ENCODE measurements around the gene HDLBP.

HDLBP gene

DNA sequence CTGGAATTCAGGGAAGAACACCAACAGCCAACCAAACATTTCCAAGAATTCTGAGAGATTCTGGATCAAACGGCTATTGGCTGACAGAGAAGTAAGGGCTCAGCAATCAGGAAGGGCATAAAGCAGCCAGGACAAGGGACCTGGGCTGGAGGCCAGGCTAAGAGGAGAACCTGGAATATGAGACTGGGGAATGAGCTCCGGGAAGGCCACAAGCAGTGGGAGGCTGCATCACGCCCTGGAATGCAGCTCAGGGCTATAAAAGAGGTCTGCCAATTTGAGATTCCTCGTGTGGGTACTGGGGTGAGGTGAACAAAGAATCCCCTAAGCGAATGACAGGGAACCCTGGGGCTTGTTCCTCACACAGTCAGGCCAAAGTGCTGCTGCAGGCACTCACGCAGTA lies 66.6 kb downstream of the HDLBP start:
- DNase-seq: no peak

DNA sequence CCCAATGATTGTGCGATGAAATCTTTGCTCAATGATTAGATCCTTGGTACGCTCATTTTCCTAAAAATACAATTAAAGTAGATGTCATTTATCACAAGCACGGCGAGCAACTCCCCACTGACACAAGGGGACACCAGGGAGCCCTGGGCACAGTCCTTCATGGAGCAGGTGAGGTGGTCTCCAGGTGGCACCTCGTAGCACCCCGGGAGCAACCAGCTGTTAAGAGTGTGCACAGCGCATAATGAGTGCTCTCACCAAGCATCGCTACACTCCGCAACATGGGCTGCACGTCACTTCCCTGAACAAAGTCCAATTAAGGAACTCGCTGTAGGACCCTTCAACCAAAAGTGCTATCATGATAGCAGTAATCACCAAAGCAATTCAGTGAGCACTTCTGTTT lies 67.2 kb downstream of the HDLBP start:
- DNase-seq: no peak

DNA sequence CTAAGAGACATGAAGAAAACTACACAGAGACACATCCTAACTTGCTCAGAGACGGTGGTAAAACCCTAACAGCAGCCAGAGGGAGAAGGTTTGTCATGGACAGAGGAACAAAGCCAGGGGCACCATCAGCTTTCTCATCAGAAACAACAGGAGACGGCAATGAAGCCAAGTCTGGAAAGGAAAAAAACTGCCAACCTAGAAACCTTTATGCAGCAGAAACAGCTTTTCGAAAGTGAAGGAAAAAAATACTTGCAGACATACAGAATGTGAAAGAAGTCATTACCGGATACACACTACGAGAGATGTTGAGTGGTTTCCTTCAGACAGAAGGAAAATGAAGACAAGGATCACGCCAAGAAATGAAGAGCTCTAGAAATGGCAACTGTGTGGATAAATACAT lies 71.1 kb downstream of the HDLBP start:
- DNase-seq: no peak

DNA sequence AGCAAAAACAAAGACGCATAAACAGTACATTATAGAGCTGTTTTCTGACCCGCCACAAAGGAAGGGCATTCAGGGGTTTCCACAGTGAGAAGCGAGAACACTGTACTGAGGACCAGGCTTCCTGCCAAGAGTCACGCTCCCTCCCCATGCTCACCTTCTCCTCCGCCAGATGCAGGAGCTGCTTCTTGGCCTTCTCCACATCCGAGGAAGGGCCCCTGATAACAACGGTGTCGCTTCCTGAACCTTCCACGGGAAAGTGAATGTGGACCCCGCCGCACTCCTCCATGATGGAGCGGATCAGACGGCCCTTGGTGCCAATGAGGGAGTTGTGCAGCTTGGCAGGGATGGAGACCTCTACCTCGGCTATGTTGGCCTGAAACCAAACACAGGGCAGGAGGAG lies 73.2 kb downstream of the HDLBP start:
- no peak for DNase-seq

DNA sequence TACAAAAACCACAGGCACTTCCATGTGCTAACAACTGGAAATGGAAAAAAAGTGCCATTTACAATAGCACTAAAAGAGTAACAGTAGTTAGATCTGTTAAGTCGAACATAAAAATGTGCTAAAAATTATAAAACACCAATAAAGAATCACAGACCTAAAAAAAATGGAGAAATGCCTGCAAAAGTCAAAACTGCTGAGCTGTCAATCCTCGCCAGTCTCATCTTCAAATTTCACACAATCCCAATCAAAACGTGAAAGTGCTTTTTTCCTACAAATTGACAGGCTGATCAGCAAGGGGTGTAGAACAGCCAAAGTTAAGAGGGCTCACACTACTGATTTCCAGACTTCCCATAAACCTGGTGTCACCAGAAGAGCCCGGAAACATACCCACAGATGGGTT lies 73.8 kb downstream of the HDLBP start:
- no peak for DNase-seq

DNA sequence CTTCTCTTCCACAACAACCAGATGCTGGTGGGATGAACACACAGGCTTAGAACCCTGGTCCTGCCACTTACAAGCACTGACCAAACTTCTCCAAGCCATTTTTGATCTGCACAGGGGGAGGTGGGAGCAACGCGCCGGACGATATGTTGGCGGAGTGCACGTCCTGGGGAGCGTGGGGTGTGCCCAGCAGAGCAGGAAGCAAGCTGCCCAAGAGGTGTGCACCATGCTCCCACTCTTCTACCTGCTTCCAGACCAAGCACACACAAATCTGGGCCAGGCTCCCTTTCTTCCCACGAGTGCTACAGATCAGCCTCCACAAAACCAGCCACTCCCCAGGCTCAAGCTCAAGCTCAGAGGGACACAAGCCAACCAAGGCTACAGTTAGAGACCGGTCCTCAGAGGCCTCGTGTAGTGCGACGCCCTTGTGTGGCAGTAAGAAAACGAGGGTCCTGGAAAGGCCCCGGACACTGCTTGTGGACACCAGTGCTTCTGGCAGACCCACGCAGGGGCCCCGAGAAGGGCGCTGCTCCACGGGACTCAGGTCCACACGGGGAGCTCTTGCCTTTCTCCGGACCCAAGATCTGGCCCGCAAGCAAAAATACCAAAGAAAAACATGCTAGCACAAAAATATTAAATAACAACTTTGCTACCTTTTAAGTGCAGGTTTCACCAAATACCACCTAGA lies 75.0 kb downstream of the HDLBP start:
- DNase-seq: no peak

DNA sequence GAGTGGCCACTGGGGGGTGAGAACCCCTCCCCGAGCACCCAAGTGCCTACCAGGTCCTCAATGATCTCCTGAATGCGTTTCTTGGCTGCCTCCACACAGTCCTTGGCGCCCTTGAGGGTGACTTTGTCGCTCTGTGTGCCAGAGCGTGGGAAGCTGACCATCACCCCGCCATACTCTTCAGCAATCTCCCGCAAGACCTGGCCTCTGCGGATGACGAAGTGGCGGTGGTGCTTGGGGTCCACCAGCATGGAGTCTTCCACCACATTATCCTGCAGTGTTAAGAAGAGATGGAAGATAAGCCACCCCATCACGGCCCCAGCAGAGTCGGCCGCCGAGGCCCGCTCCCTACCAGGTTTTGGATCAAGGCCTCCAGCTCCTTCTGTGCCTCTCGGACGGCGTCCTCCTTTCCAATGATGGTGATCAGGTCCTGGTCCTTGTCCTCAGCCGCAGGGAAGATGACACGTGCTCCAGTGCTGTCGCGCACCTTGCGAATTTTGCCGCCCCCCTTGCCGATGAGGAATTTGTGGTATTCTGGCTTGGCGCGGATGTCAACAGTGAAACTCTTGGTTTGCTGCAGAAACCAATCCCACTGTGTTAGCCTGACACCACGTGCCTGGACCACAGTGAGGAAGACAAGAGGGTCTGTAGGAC lies 75.8 kb downstream of the HDLBP start:
- DNase-seq: no peak

DNA sequence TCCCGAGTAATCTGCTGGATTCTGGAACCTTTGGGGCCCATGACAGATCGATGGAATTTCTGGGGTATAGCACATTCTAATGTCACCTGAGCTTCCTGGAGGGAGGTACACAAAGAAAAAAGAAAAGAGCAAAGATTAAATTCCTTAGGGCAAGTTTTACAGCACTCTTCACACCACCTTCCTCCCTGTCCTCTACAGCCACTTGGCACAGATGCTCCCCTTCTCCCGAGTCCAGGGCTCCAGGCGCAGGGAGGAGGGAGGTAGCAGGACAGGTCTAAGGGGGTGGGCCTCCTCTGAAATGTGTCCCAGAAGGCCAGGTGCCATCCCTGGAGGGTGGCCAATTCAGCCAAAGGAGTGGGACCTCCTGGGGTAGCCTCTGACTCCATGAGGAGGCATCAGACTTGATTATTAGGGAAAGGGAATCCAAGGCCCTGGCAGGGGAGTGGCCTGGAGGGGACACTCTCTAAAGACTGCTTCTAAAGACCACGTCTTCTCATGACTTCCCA lies 76.7 kb downstream of the HDLBP start:
- DNase-seq: no peak

DNA sequence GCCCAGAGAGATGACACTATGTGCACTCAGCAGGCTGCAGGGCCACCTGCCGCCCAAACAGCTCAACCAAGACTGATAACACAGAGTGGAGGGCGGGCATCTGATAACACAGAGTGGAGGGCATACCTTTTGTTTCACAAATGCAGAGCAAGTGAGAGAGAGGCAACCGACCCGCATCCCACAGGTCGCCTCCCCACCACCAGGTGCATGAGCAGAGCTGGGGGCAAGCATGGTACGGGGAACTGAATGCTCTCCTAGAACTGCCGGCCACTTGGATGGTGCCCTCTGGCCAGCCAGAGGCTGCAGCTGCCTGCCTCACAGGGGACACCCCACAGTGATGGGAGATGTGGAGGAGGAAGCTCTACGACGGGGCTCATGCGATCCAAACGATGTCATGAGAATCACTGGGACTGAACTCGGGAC lies 77.5 kb downstream of the HDLBP start:
- DNase-seq: no peak

DNA sequence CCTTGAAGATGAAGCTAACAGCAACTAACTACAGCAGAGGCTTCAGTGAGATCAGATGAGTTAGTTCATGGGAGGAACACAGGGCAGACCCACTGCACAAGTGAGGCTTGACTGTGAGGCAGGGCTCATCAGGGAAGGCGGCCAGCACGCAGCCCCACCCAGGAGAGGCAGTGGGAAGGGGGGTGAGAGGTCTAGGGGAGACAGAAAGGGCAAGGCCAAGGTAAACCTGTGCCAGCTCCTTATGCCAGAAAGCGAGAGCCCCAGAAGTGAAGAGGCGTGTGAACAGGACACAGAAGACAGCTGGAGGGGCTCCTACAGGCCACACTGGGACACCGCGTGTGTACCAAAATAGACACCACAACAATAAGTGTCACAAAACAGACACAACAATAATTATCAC lies 78.4 kb downstream of the HDLBP start:
- DNase-seq: no peak

DNA sequence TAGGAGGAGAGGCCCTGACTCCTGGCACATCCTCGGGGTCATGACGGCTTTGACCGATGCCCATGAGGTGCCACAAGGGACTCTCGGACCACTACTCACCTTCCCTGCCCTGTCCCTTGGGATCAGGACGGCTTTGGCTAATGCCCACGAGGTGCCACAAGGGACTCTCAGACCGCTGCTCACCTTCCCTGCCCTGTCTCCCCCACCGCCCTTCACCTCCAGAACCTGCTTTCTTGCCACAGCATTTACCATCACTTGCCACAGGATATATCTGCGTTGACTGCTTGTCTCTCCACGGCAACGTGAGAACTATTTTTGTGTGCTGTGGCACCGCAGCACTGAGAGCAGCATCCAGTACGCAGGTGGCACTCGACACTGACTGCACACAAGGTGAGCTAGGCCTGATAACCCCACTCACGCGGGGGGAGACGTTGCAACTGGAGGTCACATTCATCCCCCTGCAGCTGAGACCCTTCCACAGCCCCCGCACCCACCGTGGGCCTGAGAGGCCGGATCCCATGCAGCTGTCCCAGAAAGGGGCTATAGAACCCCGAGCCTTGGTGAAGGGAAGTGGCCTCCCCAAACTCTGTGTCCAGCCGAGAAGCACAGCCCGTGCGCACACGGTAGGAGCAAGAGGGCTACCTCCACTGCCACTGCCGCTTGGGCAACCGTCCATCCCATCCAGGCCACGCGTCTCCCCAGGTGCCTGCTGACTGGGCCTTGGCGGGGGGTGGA lies 79.4 kb downstream of the HDLBP start:
- no peak for DNase-seq

DNA sequence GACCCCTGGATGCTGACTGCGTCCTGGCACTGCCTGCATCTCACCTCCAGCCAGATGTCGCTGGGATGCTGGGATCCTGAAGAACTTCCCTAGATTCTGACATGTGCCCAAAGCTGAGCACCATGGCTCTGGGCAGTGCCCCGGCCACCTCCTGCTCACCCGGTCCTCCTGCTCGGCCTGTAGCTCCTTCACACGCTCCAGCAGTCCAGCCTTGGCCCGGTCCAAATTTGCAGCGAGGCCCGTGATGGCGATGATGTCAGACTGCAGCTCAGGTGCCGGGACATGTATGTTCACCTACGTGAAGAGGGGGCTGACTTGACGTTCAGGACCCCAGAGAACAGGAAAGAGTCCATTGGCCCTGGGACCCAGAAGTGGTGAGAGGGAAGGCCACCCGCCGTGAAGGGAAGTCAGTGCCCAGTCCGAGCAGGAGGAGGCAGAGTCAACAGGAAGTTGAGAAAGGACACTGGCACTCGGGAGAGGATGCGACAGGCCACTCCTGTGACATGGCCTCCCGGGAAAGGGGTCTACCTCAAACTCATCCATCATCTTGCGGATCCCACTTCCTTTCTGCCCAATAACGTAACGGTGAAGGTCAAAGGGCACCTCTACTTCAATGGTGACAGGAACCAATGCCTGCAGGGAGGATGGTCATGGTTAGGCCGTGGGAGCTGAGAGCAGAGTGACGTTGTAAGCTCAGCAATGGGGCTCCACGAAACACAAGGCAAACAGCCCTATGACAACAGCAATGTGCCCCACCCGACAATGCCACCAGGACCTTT lies 80.3 kb downstream of the HDLBP start:
- DNase-seq: no peak

DNA sequence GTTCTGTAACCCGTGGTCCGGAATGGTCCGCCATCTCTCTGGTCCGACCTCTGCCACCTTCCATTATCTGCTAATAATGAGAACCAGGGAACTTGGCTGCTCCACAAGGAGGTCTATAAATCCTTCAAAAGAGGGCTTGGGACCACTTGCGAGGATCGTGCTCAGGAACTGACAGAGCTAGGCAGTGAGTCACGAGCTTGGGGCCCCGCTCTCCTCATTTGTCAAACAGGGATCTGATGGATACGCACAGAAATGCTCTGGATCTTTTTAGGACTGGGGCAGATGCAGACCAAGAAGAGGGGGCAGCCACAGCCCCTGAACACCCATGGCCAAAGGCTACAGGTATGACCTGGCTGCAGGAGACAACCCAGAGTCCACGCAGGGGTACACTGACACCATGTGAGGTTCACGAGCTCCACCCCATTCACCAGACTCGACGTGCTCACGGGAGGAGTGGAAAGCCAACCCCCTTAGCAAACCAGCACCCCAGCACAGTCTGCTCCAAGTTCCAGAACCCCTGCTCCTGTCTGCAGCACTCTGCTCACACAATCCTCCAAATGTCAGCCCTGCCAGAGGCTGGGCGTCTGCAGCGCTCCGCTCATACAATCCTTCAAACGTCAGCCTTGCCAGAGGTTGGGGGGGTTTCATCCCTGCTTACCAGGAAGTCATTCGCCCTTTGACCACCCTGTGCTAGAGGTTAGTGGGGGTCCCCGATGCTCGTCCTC lies 81.2 kb downstream of the HDLBP start:
- DNase-seq: no peak

DNA sequence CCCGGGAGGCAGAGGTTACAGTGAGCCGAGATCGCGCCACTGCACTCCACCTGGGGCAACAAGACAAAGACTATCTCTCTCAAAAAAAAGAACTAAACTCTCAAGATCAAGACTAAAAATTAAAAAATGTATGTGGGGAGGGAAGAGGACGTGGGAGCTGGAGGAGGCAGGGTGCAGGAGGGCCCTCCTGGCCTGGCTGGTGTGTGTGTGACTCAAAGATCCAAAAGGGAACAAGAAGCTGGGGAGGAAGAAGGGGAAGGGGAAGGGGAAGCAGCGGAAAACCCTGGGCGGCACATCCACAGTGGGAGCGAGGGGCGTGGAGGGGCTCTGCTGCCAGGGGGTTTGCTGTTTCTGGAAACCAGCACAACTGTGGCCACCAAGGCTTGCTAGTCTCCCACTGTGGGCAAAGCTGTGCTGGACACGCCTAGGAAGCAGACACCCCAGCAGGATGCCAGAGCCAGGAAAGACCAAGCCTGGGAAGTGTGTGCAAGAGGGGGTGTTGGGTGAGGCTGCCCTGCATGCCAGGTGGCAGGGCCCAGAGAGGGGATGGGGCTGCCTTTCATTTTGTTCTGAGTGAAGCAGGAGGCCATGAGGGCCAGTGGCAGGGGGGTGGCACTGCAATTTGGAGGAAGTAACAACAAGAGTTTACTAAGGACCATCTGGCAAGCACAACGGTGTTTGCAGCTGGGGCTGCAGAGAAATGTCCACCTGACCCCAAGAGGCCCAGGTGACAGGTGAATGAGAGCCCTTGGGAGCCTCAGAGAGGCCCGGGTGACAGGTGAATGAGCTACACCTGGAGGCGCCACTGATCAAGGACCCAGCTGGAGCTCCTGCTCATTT lies 82.5 kb downstream of the HDLBP start:
- no peak for DNase-seq

DNA sequence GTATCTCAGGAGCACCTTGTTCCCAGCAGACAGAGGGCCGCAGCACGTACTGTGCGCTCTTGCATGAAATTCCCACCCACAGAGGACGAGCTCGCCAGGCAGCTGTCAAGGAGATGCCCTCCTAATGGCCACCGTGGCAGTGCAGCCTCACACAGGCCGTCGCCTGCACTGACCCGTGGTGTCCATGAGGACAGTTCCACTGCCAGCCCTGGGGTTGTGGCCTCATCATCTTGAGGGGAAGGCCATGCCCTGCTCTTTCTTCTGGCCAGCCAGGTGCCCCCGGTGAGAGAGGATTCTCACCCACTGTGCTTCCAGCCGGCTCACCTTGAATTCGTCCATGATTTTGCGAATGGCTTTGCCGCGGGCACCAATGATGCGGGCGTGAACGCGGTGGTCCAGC lies 85.0 kb downstream of the HDLBP start:
- DNase-seq: no peak

DNA sequence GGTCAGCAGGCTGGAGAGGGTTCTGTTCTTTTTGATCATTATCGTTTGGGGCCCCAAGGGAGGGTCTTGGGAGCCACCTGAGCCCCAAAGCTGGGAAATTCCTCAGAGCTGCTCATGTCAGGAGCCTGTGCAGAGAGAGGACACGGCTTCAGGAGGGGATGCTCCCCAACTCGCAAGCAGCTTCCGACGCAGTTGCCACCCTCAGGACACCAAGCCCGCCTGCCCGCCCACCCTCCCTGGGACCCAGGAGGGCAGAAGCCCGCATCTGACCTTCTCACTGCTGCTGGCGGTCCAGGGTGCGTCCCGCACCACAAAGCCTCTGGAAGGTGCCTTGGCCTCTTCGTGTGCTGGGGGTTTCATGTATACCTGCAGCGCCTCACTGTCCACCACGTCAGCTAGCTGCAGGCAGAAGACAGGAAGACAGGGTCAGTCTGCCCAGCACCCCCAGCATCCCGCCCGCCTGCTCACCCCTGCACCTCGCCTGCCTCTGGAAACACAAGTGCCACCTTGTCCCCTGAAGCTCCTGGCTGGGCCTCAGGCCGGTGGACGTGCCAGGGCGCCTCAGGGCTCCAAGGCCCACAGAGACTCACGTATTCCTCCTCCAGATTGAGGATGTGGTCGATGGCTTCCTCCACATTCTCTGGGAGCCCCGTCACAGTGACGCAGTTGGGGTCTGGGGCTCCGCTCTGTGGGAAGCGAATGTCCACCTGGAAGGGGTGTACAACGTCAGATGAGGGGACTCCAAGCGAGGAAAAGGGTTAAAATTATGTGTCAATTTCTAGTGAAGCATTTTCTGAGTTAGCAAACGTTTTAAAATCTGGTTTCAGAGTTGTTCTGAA lies 85.7 kb downstream of the HDLBP start:
- DNase-seq: no peak

DNA sequence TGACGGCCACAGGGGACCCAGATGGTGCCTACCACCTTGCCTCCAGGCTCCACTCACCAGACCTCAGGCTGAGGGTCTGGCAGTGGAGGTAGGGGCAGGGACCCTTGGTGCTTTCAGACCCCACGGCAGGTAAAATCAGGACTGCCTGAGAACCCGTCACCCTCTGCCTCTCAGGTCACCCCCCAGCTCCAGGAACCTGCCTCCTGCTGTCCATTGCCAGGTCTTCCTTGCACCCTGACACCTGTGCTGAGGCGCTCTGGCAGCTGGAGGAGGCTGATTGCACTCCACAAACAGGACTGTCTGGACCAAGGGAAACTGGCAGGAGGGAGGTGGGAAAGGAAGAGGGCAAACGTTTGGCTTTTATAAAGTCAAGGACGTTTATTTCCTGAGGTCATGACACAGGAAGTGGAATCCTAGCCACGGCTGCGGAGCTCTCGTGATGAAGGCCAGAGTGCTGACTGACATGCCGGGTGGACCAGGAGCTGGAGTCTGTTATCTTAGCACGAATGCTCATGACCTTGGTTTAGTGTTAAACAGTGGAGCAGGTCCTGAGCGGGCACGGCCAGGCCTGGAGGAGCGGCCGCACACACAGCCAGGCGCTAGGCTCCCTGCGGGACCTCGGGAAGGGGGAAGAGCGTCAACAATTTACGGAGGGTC lies 86.5 kb downstream of the HDLBP start:
- DNase-seq: no peak

DNA sequence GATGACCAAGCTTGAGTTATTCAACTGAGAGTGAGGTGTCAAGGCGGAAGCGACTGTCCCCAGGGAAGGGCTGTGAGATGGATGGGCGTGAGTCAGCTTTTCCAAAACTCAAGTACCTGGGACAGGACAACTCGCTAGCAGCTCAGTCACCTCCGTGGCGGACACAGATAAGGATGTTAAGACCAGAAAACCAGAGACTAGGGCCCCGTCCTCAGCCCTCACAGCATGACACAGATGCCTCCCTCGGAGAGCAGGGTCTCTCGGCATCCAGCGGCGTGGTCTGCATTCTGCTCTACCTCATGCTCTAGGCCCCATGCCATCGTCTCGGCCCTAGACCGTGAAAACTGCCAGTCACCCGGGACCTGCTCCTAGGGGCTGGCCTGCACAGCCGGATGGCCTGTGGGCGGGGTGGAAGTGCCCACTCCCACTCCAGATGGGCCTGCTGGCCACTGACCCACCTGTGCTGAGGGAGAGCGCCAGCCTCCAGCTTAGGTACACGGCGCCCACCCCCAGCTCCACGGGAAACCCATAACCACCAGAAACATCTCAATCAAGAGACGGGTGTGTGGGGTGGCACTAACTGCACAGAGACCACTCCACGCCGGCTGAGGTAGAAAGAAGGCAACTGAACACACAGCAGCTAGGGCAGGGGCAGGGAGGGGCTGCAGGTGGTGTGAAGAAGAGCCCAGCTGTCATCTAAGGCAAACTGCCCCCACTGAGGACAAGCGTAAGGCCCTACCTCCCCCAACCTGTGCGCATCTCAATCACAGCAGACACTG lies 87.2 kb downstream of the HDLBP start:
- DNase-seq: no peak

DNA sequence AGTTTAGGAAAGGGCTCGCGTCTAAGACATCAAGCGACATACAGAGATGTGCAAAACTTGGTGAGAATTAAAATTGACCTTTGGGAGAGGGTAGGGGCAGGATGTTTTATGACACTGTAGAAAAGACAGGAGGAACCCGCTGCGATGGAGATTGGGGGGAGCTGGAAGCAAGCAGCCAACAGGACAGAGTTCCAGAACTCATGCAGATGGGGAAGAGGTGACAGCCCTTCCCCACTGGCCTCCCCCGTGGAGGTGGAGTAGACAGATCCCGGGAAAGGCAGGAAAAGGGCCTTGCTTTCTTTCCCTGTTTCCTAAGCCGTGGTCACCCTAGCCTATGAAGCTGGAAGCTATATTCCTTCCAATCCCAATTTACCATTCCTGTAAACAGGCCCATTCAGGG lies 87.9 kb downstream of the HDLBP start:
- no peak for DNase-seq

All from activated naive CD4-positive, alpha-beta T cell treated with Interleukin-2 at 50 U/mL for 16 hours (primary cell).